Fibroblast of lung (primary cell): ENCODE results near the gene PTPN21. TPM values are rescaled to one million over a fixed set of nuclear protein-coding genes. Genes with fewer than 3 reads are reported as not detected.
"Not testable (repeated sequence)": the region's sequence is repeated elsewhere in the genome, so short reads cannot be mapped to it uniquely, and the experiment has no call there.

Experiments
- DNase-seq, 2 donors: peaks; one replicate each; pipeline versions ENCODE4 v3.0.0 to v3.0.0-alpha.2; 2010; ENCODE audit warnings: low read depth in 2 of 2
- H2AFZ ChIP-seq: 2 replicates; pipeline ENCODE4 v1.5.1; 2012; ENCODE audit warnings: low read length, control low read depth, inconsistent platforms
- H3K27ac ChIP-seq: 2 replicates; pipeline ENCODE4 v1.5.1; 2011; ENCODE audit warnings: low read length, control low read depth; ENCODE audit not compliant: insufficient read depth
- H3K27me3 ChIP-seq: 2 replicates; pipeline ENCODE4 v1.5.1; 2011; ENCODE audit warnings: mild to moderate bottlenecking, low read length; ENCODE audit not compliant: control insufficient read depth, insufficient read depth
- H3K36me3 ChIP-seq: 2 replicates; pipeline ENCODE4 v1.5.1; 2011; ENCODE audit warnings: low read length; ENCODE audit not compliant: control insufficient read depth, insufficient read depth
- H3K4me1 ChIP-seq: 2 replicates; pipeline ENCODE4 v1.5.1; 2011; ENCODE audit warnings: low read length; ENCODE audit not compliant: control insufficient read depth, insufficient read depth; ENCODE audit errors: extremely low read depth
- H3K4me2 ChIP-seq: 2 replicates; pipeline ENCODE4 v1.5.1; 2011; ENCODE audit warnings: low read length, control low read depth; ENCODE audit not compliant: insufficient read depth; ENCODE audit errors: extremely low read depth
- H3K4me3 ChIP-seq, 4 experiments: fragments of 200-600 bp in 1 of 4; sonication (generic) in 1 of 4; replicated peaks in 1 of 4; 2 replicates each; pipeline ENCODE4 v1.5.1; 2011 to 2016; ENCODE audit warnings: low read length in 4 of 4, low read depth in 3 of 4, mild to moderate bottlenecking in 3 of 4, control low read depth in 2 of 4, inconsistent platforms in 1 of 4, mixed read lengths in 1 of 4; ENCODE audit not compliant: insufficient read depth in 1 of 4; ENCODE audit errors: control extremely low read depth in 1 of 4
- H3K79me2 ChIP-seq: 2 replicates; pipeline ENCODE4 v1.5.1; 2012; ENCODE audit warnings: mild to moderate bottlenecking, low read length, inconsistent platforms; ENCODE audit not compliant: control insufficient read depth, insufficient read depth
- H3K9ac ChIP-seq: 2 replicates; pipeline ENCODE4 v1.5.1; 2011; ENCODE audit warnings: mild to moderate bottlenecking, low read length, control low read depth; ENCODE audit not compliant: insufficient read depth
- H3K9me3 ChIP-seq: 2 replicates; pipeline ENCODE4 v1.5.1; 2012; ENCODE audit warnings: low read depth, low read length; ENCODE audit not compliant: control insufficient read depth, insufficient read depth
- H4K20me1 ChIP-seq: 2 replicates; pipeline ENCODE4 v1.5.1; 2011; ENCODE audit warnings: low read length; ENCODE audit not compliant: control insufficient read depth, insufficient read depth; ENCODE audit errors: extremely low read depth
- EZH2 ChIP-seq: IDR thresholded peaks from 2 replicates; pipeline ENCODE4 v1.5.1; 2012; ENCODE audit warnings: low read length, control low read depth, mild to moderate bottlenecking; ENCODE audit errors: missing control alignments
- polyA plus RNA-seq, 2 donors: library from polyadenylated mRNA; depleted of rRNA in 1 of 2; stranded (reverse) in 1 of 2; unstranded in 1 of 2; fragments of >200 nt; gene quantifications; 2 replicates each; pipeline ENCODE4 v1.2.1, GENCODE V29; 2011 to 2012; ENCODE audit warnings: missing spikeins in 1 of 2
- total RNA-seq: library from RNA; depleted of rRNA; stranded (reverse); fragments of >200 nt; gene quantifications from 2 replicates; pipeline ENCODE4 v1.2.1, GENCODE V29; 2014
- TF ChIP-seq, protein P1 (sequence below), 2 donors: IDR thresholded peaks in 1 of 2; conservative IDR thresholded peaks in 1 of 2; 1 replicate in 1 of 2; 2 replicates in 1 of 2; pipeline ENCODE4 v1.5.1; 2011 to 2012; ENCODE audit warnings: low read length in 2 of 2, control low read depth in 1 of 2, inconsistent platforms in 1 of 2, low read depth in 1 of 2, mild to moderate bottlenecking in 1 of 2

Gene PTPN21
- total and polyA plus RNA-seq, 2 donors (not counting 1 experiment from before 2014, with no cell fraction given) = 13.2 to 13.7 TPM

DNA sequence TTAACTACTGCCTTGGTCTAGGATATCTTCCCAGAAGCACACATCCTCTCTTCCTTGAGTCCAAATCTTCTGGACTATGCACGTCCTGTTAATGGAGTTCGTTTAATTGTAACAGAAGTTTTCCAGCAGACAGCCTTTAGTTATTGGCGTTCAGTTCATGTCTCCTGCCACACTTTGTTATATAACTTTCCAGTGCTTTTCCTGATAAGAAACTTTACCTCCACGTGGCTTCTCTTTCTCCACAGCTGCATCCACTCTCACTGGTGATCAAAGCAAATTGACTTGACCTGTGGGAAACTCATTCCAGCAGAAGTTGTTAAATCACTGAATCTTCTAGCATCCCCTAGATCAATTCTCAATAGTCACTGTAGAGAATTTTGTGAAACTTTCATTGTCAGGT is 19.0 kb downstream of the PTPN21 start:
- no peaks in the 10 kb centered on the region for H3K36me3 ChIP-seq
- no peak for TF ChIP-seq EZH2
- TF ChIP-seq, protein P1, sequence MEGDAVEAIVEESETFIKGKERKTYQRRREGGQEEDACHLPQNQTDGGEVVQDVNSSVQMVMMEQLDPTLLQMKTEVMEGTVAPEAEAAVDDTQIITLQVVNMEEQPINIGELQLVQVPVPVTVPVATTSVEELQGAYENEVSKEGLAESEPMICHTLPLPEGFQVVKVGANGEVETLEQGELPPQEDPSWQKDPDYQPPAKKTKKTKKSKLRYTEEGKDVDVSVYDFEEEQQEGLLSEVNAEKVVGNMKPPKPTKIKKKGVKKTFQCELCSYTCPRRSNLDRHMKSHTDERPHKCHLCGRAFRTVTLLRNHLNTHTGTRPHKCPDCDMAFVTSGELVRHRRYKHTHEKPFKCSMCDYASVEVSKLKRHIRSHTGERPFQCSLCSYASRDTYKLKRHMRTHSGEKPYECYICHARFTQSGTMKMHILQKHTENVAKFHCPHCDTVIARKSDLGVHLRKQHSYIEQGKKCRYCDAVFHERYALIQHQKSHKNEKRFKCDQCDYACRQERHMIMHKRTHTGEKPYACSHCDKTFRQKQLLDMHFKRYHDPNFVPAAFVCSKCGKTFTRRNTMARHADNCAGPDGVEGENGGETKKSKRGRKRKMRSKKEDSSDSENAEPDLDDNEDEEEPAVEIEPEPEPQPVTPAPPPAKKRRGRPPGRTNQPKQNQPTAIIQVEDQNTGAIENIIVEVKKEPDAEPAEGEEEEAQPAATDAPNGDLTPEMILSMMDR (conservative IDR thresholded peaks at IDR 0.05 in 1 of 2, IDR thresholded peaks at IDR 0.05 in 1 of 2; ENCODE audit: low read depth in 1 of 2, low read length in 2 of 2) = no peak
- H3K9me3 ChIP-seq = no peaks in the 10 kb centered on the region
- H3K27me3 ChIP-seq = no peaks in the 10 kb centered on the region
- H3K4me2 ChIP-seq = no peak overlapping the region
- H3K79me2 ChIP-seq = peaks cover 3% of the 10 kb centered on the region
- no peak for DNase-seq
- H4K20me1 ChIP-seq = peaks cover 1% of the 10 kb centered on the region
- H3K4me3 ChIP-seq = no peak overlapping the region
- H3K9ac ChIP-seq = no peak overlapping the region
- H3K27ac ChIP-seq = no peak overlapping the region
- no peak overlapping the region for H2AFZ ChIP-seq
- H3K4me1 ChIP-seq = no peaks in the 10 kb centered on the region

DNA sequence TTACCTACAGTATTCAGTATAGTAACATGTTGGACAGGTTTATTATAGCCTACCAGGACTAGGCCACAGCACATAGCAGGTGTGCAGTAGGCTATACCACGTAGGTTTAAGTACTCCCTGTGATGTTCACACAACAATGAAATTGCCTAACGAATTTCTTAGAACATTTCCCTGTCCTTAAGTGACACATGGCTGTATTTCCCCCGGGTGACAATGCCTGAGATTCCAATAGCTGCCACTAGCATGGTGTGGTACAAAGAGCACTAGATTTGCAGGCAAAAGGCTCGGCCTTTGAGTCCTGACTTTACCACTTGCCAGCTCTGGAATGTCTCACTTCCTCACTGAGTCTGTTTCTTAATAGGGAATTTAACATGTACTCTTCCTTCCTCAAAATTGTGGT is 19.7 kb downstream of the PTPN21 start:
- TF ChIP-seq, protein P1 (conservative IDR thresholded peaks at IDR 0.05 in 1 of 2, IDR thresholded peaks at IDR 0.05 in 1 of 2; ENCODE audit: low read depth in 1 of 2, low read length in 2 of 2) = no peak
- TF ChIP-seq EZH2 = no peak
- H3K4me3 ChIP-seq = no peak overlapping the region
- H3K4me1 ChIP-seq = no peaks in the 10 kb centered on the region
- no peak overlapping the region for H3K4me2 ChIP-seq
- no peaks in the 10 kb centered on the region for H3K9me3 ChIP-seq
- H3K27ac ChIP-seq = no peak overlapping the region
- H3K36me3 ChIP-seq = no peaks in the 10 kb centered on the region
- H3K27me3 ChIP-seq = no peaks in the 10 kb centered on the region
- DNase-seq = no peak
- no peak overlapping the region for H2AFZ ChIP-seq
- H3K79me2 ChIP-seq = peaks cover 3% of the 10 kb centered on the region
- H4K20me1 ChIP-seq = peaks cover 1% of the 10 kb centered on the region
- H3K9ac ChIP-seq = no peak overlapping the region

DNA sequence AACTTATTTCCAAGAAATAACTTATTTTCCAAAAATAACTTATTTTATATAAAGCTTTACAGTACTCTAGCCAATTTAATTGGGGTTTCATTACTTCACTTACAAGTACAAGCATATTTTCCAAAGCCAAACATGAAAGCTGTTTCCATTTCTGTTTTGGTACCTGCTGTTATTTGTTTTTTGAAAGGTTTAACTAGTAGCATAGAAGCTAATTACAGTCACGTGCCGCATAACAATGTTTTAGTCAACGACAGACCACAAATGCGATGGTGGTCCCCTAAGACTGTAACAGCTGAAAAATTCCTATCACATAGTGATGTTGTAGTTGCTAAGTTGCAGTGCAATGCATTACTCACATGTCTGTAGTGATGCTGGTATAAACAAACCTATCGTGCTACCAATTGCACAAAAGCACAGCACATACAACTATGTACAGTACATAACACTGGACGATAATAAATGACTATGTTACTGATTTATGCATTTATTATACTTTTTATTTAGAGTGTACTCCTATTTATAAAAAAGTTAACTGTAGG is 21.7 kb downstream of the PTPN21 start:
- H3K9ac ChIP-seq = no peak overlapping the region
- H3K4me1 ChIP-seq = no peaks in the 10 kb centered on the region
- no peaks in the 10 kb centered on the region for H3K36me3 ChIP-seq
- no peak overlapping the region for H3K27ac ChIP-seq
- DNase-seq = no peak
- H3K79me2 ChIP-seq = peaks cover 1% of the 10 kb centered on the region
- H3K4me2 ChIP-seq = no peak overlapping the region
- H2AFZ ChIP-seq = no peak overlapping the region
- no peaks in the 10 kb centered on the region for H4K20me1 ChIP-seq
- TF ChIP-seq, protein P1 (conservative IDR thresholded peaks at IDR 0.05 in 1 of 2, IDR thresholded peaks at IDR 0.05 in 1 of 2; ENCODE audit: low read depth in 1 of 2, low read length in 2 of 2) = no peak
- no peak for TF ChIP-seq EZH2
- no peaks in the 10 kb centered on the region for H3K9me3 ChIP-seq
- no peak overlapping the region for H3K4me3 ChIP-seq
- no peaks in the 10 kb centered on the region for H3K27me3 ChIP-seq

DNA sequence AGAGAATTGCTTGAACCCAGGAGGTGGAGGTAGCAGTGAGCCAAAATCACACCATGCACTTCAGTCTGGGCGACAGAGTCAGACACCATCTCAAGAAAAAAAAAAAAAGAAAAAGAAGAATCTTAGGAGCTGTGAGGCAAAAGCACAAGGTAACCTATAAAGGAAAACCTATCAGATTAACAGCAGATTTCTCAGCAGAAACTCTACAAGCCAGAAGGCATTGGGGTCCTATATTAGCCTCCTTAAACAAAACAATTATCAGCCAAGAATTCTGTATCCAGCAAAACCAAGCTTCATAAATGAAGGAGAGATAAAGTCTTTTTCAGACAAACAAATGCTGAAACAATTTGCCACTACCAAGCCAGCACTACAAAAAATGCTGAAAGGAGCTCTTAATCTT is 24.9 kb downstream of the PTPN21 start:
- not testable (repeated sequence) for H3K27me3 ChIP-seq, H3K79me2 ChIP-seq, H3K9ac ChIP-seq, H2AFZ ChIP-seq, H3K4me2 ChIP-seq, H3K4me1 ChIP-seq, H3K36me3 ChIP-seq, H3K9me3 ChIP-seq, H3K4me3 ChIP-seq, H4K20me1 ChIP-seq, DNase-seq, H3K27ac ChIP-seq
